Tibial nerve (tissue), 4 donors: Measurements from ENCODE around the gene PLXDC1.

Experiments
- CTCF ChIP-seq, 5 experiments: fragments of 200-600 bp in 3 of 5; fragments of 450-650 bp in 2 of 5; sonication (generic) in 3 of 5; IDR thresholded peaks; one replicate each; pipeline ENCODE4 v1.5.1; 2016 to 2019; ENCODE audit warnings: antibody characterized with exemption in 5 of 5, mild to moderate bottlenecking in 3 of 5, moderate library complexity in 2 of 5
- EP300 ChIP-seq, 2 donors: sonication (generic); formaldehyde crosslinking; IDR thresholded peaks; one replicate each; pipeline ENCODE4 v1.6.1; 2017; ENCODE audit warnings: antibody characterized with exemption in 2 of 2, mild to moderate bottlenecking in 1 of 2
- POLR2A ChIP-seq, 2 donors: fragments of 450-650 bp; IDR thresholded peaks; one replicate each; pipeline ENCODE4 v1.6.1; 2017; ENCODE audit warnings: antibody characterized with exemption in 2 of 2, mild to moderate bottlenecking in 2 of 2, moderate library complexity in 2 of 2

- TF ChIP-seq CTCF (IDR thresholded peaks at IDR 0.05) (no peak), POLR2A (IDR thresholded peaks at IDR 0.05) (no peak), EP300 (IDR thresholded peaks at IDR 0.05) (no peak)
These were observed 18.1 kb upstream of the PLXDC1 start for GRCh38 chr17:39169518-39169917.
